HG03135 (cell line): ENCODE measurements around the gene ACBD5.
"Not testable (repeated sequence)": the region's sequence is repeated elsewhere in the genome, so short reads cannot be mapped to it uniquely, and the experiment has no call there.

Experiments used
- ATAC-seq: cut with Tn5 transposase; IDR thresholded peaks from one replicate; pipeline ENCODE4 v1.9.1; 2021; ENCODE audit warnings: mild to moderate bottlenecking, moderate library complexity; ENCODE audit not compliant: unreplicated experiment

ACBD5 gene

GRCh38 chr10:27241010-27241651 is 534 bp upstream of the ACBD5 start:
- ATAC-seq, result peak; percentile 17

DNA sequence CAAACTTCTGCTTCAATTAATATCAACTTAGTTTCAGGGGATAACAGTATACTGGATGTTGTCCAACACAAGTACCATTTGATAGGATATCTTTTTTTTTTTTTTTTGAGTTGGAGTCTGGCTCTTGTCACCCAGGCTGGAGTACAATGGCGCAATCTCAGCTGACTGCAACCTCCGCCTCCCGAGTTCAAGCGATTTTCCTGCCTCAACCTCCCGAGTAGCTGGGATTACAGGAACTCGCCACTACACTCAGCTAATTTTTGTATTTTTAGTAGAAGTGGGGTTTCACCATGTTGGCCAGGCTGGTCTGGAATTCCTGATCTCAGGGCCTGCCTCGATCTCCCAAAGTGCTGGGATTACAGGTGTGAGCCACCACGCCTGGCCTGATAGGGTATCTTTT is 3.1 kb downstream of the ACBD5 start:
- not testable (repeated sequence) for ATAC-seq

DNA sequence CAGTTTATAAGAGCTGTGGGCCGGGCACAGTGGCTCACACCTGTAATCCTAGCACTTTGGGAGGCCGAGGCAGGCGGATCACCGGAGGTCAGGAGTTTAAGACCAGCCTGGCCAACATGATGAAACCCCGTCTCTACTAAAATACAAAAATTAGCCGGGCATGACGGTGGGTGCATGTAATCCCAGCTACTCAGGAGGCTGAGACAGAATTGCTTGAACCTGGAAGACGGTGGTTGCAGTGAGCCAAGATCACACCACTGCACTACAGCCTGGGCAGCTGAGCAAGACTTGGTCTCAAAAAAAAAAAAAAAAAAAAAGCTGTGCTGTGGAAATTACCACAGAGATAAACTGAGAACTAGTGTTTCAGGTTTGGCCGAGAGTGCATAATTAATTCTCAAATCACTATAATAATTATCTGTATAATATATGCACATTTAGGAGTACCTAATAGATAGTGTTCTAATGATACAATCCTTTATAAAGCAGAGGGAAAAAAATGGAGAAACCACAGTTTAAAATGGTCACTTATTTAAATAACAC is 3.9 kb downstream of the ACBD5 start:
- ATAC-seq, result not testable (repeated sequence)

GRCh38 chr10:27235706-27236105 is 4.9 kb downstream of the ACBD5 start:
- no peak for ATAC-seq

DNA sequence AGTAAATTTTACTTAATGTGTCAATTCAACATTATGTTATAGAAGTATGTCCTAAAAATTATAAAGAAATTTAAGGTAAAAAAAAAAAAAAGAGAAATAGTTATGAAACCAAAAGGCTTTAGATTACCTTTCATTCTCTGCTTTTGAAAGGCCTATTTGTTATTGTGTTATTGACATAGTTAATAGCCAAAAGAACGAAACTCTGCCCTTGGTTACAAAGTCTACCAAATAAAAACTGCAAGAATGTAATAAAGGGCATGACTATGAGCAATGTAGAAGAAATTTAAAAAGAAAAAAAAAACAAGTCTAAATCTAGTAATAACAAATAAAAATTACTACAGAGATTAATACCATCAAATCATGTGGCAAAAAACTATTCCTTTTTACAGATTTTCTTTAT is 10.6 kb downstream of the ACBD5 start:
- no peak for ATAC-seq

DNA sequence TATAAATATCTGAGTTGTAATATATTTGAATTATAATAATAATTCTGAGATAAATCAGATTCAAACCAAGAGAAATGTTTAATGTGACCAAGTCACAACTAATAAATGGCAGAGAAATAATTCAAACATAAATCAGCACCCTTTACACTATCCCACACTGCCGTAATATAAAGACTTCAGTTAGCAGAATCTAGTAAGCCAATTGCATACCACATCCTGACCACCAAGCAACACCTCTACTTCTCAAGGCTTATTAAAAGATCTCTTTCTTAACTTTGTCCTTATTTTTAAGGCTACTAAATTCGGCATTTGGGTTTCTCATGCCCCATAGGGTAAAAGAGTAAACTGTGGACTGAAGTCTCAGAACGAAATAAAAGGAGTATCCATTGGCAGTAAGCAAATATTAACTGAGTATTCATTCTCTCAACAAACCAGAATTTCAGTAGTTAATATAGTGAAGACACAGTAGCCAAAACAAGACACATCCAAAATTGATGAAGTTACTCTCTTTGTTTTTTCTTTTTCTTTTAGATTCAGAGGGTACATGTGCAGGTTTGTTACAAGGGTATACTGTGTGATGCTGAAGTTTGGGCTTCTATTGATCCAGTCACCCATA is 14.8 kb downstream of the ACBD5 start:
- no peak for ATAC-seq

DNA sequence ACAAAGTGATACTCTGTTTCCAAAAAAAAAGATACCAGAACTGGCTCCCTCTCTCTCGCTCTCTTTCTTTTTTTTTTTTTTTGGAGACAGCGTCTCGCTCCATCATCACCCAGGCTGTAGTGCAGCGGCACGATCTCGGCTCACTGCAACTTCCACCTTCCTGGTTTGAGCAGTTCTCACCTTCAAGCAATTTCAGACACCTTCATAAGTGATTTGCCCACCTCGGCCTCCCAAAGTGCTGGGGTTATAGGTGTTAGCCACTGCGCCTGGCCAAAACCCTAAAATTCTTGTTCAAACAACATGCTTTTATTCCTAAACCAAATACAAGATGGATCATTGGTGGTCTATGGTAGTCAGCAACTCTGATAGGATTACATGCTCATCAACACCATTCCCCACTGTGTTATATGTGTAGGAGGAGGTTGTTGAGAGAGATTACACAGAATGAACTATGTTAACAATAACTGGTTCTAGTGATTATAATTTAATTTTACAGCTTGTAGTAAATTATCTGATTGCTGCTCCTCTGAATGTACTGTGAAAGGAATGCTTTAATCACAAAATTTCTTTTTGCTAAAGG is 15.5 kb downstream of the ACBD5 start:
- no peak for ATAC-seq

GRCh38 chr10:27223964-27224363 is 16.6 kb downstream of the ACBD5 start:
- no peak for ATAC-seq

DNA sequence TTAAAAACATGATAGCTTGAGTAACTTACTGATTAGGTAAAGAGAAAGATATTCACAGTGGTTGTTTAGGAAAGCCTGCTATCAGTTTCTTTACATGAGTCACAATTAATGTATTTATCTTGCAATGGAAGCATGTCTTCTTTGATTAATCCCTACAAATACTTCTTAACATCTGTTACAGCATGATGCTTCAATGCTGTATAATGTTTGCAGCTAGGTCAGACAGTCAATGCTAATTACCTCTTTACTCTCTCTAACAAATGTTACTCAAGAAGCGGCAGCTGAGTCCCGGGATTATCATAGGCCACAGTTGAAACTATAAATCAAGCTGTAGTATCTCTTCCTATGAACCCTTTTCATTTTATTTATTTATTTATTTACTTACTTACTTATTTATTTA is 33.2 kb downstream of the ACBD5 start:
- no peak for ATAC-seq

- ATAC-seq, result no peak
Observed at GRCh38 chr10:27203806-27204205, 36.8 kb downstream of the ACBD5 start.

GRCh38 chr10:27197980-27198620 is 42.5 kb downstream of the ACBD5 start:
- no peak for ATAC-seq

DNA sequence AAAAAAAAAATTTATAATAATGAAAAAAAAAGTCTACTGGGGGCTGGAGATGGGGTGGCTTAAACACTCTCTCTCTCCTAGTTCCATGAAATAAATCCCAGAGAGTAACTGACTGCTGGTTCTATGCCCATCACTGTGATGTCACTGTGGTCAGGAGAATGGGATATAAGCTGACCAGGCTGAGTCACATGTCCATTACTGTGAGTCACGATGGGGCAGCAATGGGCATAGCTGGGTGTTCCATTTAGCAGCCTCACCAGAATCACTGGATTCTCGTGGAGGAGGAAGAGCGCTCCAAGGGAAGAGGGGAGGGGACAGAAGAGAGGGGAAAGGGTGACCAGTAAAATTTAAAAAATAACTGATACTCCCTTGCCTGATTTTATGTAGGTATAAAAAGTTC is 48.3 kb downstream of the ACBD5 start:
- ATAC-seq, result no peak

- ATAC-seq, result no peak
Observed at GRCh38 chr10:27190508-27190907, 50.1 kb downstream of the ACBD5 start.

DNA sequence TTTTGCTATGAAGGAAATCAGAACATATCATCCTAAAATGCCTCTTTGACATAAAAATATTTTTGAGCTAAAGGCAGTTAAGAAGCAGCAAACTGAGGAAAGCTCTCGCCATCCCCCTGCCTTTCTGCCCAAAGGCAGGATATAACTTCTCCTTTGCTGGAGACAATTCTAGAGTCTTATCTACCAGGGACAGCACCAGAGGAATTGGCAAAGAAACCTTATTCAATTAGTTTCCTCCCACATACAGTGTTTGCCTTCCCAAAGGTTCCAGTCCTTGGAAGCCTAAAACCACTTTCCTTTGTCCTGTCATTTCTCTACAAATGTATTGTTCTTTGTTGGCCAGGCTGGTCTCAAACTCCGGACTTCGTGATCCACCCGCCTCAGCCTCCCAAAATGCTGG is 51.7 kb downstream of the ACBD5 start:
- no peak for ATAC-seq

DNA sequence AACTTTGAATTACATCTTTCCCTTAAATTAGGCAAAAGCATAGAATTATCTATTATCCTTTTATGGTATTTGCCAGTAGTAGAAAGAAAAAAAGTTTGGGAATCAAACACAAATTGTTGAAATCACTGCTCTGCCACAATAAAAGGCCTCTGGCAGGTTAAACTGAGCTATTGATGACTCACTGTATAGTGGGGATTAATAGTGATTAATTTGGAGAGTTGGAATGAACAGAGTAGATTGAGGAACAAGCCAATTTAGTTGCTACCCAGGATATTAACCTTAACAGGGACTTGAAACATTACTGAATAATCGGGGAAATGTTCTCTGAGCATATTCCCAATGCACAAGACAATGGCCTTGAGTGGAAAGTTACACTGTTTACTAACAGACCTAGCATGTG is 52.3 kb downstream of the ACBD5 start:
- no peak for ATAC-seq

GRCh38 chr10:27169849-27170248 is 70.7 kb downstream of the ACBD5 start:
- no peak for ATAC-seq

DNA sequence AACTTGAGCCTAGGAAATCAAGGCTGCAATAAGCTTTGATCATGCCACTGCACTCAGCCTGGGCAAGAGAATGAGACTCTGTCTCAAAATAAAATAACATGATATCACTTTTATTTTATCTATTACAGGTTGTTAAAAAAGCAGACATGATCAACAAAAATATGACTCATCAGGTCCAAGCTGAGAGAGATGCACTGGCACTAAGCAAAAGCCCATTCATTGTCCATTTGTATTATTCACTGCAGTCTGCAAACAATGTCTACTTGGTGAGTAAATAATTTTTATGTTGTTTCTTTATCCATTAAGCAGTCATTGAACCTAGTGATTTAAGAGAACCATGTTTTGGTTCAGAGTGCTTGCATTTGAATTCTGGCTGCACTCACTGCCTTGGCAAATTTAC is 82.2 kb downstream of the ACBD5 start:
- no peak for ATAC-seq

DNA sequence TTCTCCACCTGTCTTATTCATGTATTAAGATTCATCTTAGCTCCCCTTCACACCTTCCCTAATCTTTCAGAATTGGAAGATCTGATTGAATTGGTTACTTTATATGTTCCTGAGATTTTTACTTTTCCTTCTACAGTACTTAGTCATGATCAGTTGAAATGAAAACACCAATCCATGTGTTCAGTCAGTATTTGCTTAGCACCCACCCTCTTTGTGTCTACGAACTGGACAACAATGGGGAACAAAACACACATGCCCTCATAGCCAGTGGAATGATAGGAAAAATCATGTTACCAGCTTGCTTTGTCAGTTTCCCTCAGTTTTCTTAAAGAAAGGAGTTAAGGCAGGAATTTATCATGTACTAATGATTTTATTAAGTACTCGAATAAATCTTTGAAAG is 83.4 kb downstream of the ACBD5 start:
- no peak for ATAC-seq

- ATAC-seq, result not testable (repeated sequence)
Observed at GRCh38 chr10:27156566-27156965, 84.0 kb downstream of the ACBD5 start.

DNA sequence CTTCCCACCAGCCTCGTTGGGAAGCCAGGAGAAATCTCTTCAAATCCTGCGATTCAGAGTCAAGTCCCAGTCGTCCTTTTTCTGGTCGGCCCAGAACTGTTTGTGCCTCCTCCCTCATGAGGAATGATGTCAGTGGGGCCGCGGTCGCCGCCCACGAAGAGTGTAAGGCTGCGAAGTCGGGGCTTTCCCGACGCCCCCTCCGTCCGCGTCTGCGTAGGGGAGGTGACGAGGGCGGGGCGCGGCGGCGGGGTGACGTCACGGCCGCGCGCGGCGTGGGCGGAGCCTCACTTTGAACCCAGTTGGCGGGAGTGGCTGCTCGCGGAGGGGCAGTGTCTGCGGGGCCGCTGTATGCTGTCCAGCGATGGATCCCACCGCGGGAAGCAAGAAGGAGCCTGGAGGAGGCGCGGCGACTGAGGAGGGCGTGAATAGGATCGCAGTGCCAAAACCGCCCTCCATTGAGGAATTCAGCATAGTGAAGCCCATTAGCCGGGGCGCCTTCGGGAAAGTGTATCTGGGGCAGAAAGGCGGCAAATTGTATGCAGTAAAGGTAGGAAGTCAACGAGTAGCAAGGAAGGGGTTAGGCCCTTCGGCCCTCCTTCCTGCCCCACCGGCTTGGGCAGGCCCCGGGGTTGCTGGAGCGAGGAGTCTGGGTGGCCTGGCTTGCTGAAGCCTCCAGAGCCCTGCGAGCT is 85.4 kb downstream of the ACBD5 start, which contains the start of gene MASTL:
Gene MASTL (plus strand): TSS at position 287 of the 689 bp plus-strand sequence. CDS start 75 bp downstream, at position 362.
- peak; percentile 83 for ATAC-seq

DNA sequence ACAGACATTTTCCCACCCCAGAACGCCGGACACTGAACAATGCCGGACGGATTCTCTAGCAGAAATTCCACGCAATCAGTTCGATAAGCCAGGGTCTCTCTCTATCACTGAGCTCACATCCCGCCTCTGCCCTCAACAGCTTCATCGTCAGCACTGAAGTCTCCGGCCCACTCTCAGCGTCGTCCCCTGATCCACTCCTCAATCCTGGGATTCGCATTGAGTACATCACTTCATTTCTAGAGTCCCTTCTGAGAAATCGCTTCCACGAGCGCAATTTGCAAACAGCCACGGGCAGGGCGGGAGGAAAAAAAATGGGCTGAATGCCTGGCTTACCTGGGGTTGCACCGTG is 86.8 kb downstream of the ACBD5 start:
- ATAC-seq, result peak; percentile 4
